HG02938 (cell line): ENCODE data around the gene HGS.

Source experiments
- ATAC-seq: cut with Tn5 transposase; IDR thresholded peaks from one replicate; pipeline ENCODE4 v1.9.1; 2021; ENCODE audit warnings: mild to moderate bottlenecking, moderate library complexity; ENCODE audit not compliant: unreplicated experiment

HGS gene

GRCh38 chr17:81715872-81716673 is 32.3 kb downstream of the HGS start:
- ATAC-seq: no peak

- no peak for ATAC-seq
These were observed 32.8 kb downstream of the HGS start for GRCh38 chr17:81716674-81716996.

DNA sequence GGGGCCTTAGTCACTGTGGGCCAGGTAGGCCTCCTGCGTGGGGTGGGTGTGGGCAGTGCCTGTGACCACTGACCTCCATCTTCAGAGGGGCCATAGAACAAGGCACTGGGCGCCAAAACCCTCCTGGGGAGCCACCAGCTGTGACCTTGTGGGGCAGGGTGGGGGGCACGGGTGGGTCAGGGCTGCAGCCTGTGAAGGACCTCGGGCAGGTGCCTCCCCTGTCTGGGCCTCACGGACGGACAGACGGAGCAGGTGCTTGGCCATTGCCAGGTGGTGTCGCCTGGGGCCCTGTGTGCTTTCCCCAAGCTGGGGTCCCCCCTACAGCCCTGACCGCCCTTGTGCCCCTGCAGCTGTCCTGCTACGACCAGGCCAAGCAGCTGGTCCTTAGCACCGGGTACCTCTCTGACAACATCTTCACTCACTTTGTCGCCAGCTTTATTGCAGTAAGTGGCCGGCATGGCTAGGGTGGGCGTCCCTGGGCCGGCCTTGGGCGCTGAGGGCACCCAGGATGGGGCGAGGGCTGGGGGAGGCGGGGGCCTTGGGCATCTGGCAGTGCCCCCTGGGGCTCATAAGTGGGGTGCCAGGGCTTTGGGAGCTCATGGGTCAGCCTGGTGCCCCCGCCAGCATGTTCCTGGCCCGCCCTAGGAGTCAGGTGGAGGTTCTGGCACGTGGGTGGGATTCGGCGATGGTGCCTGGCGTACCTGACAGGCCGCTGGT is 33.4 kb downstream of the HGS start:
- no peak for ATAC-seq

- no peak for ATAC-seq
These were observed 33.9 kb downstream of the HGS start for GRCh38 chr17:81717766-81718089.

- no peak for ATAC-seq
These were observed 35.8 kb downstream of the HGS start for GRCh38 chr17:81719410-81720266.

GRCh38 chr17:81720267-81721071 is 36.7 kb downstream of the HGS start:
- ATAC-seq: no peak

DNA sequence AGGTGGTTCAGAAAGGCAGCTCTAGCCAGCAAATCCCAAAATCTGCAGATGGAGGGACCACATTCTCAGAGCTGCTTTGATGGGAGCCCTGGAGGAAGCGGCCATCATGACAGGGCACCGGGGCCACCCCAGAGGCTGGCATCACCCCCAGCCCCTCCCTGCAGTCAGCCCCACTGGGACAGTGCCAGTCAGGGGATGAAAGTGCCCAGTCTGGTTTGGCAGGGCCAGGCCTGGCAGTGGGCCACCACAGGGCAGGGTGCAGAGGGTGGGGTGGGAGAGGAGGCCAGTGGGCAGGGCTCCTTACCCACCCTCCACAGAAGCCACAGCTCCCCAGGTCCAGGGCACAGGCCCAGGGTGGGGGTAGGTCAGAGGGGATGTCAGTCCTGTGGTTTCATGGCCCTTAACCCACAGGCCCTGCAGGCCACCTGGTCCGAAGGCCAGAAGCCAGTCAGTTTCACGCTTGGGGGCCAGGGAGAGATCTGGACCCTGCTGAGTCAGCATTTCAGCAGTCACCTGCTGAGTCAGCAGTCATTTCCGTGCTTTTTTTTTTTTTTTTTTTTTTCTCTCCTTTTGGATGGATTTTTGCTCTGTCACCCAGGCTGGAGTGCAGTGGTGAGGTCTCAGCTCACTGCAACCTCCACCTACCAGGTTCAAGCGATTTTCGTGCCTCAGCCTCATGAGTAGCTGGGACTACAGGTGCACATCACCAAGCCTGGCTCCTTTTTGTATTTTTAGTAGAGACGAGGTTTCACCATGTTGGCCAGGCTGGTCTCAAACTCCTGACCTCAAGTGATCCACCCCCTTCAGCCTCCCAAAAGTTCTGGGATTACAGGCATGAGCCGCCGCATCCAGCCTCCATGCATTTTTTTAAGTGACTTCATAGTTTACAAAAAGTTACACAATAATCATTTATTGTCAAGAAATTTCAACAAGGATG is 38.6 kb downstream of the HGS start:
- ATAC-seq: no peak

DNA sequence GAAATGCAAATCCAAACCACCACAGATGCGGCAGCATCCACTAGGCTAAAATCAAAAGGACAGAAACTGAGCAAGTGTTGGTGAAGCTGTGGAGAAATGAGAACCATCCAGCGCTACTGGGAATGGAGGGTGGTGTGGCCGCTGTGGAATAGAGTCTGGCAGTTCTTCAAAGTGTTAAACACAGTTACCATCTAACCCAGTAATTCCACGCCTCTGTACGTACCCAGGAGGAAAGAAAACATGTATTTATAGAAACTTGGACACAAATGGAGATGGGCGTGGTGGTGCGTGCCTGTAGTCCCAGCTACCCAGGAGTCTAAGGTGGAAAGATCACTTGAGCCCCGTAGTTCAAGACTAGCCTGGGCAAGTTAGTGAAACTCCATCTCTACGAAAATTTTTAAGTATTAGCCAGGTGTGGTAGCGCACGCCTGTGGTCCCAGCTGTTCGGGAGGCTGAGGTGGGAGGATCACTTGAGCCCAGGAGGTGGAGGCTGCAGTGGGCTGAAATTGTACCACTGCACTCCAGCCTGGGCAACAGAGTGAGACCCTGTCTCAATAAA is 39.9 kb downstream of the HGS start:
- no peak for ATAC-seq

DNA sequence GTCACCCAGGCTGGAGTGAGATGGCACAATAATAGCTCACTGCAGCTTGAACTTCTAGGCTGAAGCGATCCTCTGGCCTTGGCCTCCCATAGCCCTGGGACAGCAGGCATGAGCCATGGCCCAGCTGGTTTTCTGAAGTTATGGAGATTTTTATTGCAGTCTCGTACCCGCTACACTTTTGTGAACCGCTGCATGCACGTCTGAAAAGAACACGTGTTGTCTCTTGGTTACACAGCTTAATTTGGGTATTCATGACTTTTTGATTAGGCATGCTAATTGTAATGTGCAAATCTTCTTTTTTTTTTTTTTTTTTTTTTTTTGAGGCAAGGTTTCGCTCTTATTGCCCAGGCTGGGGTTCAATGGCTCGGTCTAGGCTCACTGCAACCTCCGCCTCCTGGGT is 41.6 kb downstream of the HGS start:
- ATAC-seq: no peak

- no peak for ATAC-seq
These were observed 42.2 kb downstream of the HGS start for GRCh38 chr17:81726004-81726403.

DNA sequence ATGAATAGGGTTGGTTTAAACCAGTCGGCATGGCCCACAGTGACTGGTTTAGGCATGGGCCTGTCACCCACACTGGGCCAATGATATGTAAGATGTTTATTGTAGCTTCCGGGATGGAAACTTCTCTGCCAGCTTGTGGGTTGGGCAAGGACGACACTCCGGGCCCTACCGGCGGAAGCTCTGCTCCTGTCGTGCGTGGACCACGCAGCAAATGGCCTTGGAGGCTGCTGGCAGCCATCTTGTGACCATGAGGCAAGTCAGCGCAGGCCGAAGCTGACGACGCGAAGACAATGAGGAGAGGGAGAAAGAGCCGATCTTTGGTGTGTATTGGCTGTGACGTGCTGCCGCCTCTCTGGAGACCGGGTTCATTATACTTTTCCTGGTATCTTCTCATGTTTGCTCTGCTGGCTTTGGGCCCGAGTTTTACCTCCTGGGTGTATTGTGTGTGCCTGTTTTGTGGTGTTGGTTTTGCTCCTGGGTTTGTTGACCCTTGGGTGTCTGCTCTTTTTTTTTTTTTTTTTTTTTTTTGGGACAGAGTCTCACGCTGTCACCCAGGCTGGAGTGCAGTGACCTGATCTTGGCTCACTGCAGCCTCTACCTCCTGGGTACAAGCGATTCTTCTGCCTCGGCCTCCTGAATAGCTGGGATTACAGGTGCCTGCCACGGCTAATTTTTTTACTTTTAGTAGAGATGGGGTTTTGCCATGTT is 43.7 kb downstream of the HGS start:
- ATAC-seq: no peak

DNA sequence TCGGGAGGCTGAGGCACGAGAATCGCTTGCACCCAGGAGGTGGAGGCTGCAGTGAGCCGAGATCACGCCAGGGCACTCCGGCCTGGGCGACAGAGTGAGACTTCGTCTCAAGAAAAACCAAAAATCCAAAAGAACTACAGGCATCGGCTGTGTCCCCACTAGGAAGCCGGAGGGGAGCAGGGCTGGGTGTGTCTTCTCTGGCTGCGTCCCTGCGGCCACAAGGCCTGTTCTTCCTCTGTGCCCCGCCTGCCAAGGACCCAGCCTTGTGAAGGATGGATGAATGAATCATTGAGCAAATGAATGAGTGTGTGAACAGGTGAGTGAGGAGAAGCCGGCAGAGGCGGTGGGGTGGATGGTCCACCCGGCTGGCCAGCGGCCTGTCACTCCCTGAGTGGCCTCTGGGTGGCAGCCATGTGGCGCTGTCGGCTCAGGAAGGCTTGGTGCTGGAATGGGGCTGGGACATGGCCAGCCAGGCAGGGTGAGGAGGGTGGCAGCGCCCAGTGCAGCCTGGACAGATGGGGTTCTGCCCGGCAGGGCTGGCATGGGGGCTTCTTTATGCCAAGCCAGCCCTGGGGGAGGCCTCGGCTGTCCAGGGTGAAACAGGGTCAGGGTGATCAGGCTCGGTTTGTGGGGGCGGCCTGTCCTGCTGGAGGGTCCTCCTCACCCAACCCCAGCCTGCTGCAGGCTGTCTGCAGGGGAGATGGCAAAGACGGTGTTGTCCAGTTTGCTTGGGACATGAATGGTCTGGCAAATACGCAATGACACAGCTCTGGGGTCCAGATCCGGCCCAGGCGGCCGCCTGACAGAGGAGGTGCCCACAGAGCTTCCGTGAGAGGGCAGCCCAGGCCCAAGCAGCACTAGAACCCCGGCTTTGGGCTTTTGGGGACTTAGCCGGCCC is 49.9 kb downstream of the HGS start:
- ATAC-seq: no peak

- ATAC-seq: no peak
These were observed 50.8 kb downstream of the HGS start for GRCh38 chr17:81734405-81735263.

- no peak for ATAC-seq
These were observed 51.7 kb downstream of the HGS start for GRCh38 chr17:81735264-81736102.

DNA sequence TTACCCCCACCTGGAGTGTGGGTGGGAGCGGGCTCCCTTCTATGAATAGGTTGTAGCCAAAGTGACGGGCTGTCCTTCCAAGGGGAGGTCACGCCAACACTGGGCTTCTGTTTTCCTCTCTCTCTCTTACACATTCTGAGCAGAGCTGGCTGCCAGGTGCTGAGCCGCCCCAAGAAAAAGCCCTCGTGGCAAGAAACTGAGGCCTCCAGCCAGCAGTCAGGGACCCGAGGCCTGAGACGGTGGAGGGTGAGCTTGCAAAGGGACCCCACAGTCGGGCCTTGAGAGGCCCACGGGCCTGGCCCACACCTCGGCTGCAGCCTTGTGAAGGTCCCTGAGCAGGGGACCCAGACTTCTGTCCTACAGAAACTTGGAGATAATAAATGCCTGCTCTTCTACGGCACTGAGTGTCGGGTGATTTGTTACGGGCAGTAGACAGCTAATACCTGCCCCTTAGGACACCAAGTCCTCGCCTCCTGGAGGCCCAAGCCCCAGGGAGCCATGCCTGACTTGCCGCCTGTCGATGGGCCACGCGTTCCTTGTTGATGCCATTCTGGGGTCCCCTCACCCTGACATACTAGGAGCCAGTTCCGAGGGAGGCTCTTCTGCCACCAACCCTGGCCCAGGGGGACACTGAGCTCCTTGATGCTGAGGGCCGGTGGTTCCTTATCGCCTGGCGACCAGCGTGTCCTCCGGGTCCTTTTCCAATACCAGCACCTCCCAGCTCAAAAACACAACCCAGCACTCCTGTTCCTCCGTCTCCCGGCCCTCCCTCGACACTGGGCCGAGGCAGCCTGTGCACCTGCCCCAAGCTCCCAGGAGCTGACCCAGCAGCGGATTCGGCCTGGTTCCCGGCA is 54.4 kb downstream of the HGS start:
- no peak for ATAC-seq
